ENCODE measurements around the gene ZNF786. TPM values are rescaled to one million over a fixed set of nuclear protein-coding genes. Genes with fewer than 3 reads are reported as not detected.

The ZNF786 gene
- total RNA-seq, 1 experiment from 2014 or later, result 8.5 TPM

DNA sequence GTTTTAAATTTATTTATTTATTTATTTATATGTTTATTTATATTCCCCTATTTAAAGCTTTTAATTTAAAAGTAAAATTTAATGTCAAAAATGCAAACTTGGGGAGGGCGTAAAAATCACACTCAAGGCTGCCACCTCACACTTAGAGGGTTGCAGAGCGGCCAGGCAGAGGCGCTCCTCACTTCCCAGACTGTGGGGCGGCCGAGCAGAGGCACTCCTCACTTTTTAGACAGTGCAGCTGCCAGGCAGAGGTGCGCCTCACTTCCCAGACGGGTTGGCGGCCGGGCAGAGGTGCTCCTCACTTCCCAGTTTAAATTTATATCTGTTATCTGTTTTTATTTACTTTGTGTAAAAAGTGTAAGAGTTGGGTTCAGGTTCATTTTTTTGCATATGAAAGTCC, 45.6 kb upstream of the ZNF786 start:
- POLR2A ChIA-PET, result no interaction called here
- no peak overlapping the region for H3K4me3 ChIP-seq (replicated peaks in 1 of 2; ENCODE audit: low read depth in 1 of 2, low read length in 2 of 2)
- intact Hi-C loops (cut with micrococcal nuclease), result no loop called here
- peaks cover 10 to 12% of the 10 kb centered on the region in 2 experiments for H3K4me1 ChIP-seq (ENCODE audit: control insufficient read depth in 1 of 2, insufficient read depth in 2 of 2, low read length in 2 of 2)
- H4K20me1 ChIP-seq (ENCODE audit: insufficient read depth), result no peaks in the 10 kb centered on the region
- H3K36me3 ChIP-seq (ENCODE audit: control insufficient read depth in 1 of 2, insufficient read depth in 2 of 2, low read length in 2 of 2), result peaks cover 2 to 9% of the 10 kb centered on the region in 2 experiments; a peak in 2 of 4 replicates
- H3K9me3 ChIP-seq (ENCODE audit: control insufficient read depth in 1 of 2, insufficient read depth in 1 of 2, low read depth in 1 of 2, low read length in 2 of 2), result peaks cover 0 to 4% of the 10 kb centered on the region in 2 experiments; a peak in 3 of 4 replicates
- no peak overlapping the region for H3K9ac ChIP-seq (ENCODE audit: low read length)
- DNase-seq (ENCODE audit: low read depth, low spot score) (no peak), ATAC-seq (no peak)
- CTCF ChIA-PET, result interaction anchor here (0.9 kb wide), 1 partner anchor 11 kb away, joined by 3 read pairs; the partner anchor contains the start of gene ZNF398
- H3K9me2 ChIP-seq (ENCODE audit: insufficient read depth), result no peaks in the 10 kb centered on the region
- no peak overlapping the region for H3K27ac ChIP-seq (ENCODE audit: low read depth, low read length)
- H3K27me3 ChIP-seq (ENCODE audit: insufficient read depth, low read length), result no peaks in the 10 kb centered on the region
- H3K79me2 ChIP-seq (ENCODE audit: insufficient read depth, low read length), result no peaks in the 10 kb centered on the region
- TF ChIP-seq SIN3A (IDR thresholded peaks at IDR 0.05; ENCODE audit: low read depth), result no peak
- no peak for TF ChIP-seq FOSL1 (IDR thresholded peaks at IDR 0.05; ENCODE audit: low read depth)
- no peak for TF ChIP-seq EGR1 (IDR thresholded peaks at IDR 0.05; ENCODE audit: low read depth)
- TF ChIP-seq ELF1 (IDR thresholded peaks at IDR 0.05; ENCODE audit: borderline replicate concordance, low read depth), result no peak
- no peak for TF ChIP-seq ZNF274 (IDR thresholded peaks at IDR 0.05; ENCODE audit: low read depth, low read length)
- no peak for TF ChIP-seq SRF (IDR thresholded peaks at IDR 0.05; ENCODE audit: low read depth)
- TF ChIP-seq, protein P1, sequence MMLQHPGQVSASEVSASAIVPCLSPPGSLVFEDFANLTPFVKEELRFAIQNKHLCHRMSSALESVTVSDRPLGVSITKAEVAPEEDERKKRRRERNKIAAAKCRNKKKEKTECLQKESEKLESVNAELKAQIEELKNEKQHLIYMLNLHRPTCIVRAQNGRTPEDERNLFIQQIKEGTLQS (IDR thresholded peaks at IDR 0.05), result no peak
- no peak for TF ChIP-seq YY1 (IDR thresholded peaks at IDR 0.05; ENCODE audit: extremely low read depth, insufficient replicate concordance, low read depth, low read length)
- no peak for TF ChIP-seq POLR2AphosphoS5 (IDR thresholded peaks at IDR 0.05; ENCODE audit: low read depth, low read length)
- TF ChIP-seq EZH2 (IDR thresholded peaks at IDR 0.05), result no peak
- TF ChIP-seq JUND (IDR thresholded peaks at IDR 0.05), result no peak
- no peak for TF ChIP-seq POLR2A (IDR thresholded peaks at IDR 0.05; ENCODE audit: borderline replicate concordance, extremely low read depth, insufficient read depth, insufficient read length)
- no peak overlapping the region for H2AFZ ChIP-seq (ENCODE audit: low read depth, low read length, poor library complexity, severe bottlenecking)
- BruUV-seq (replicated peaks), result no TSS peak
- RAD21 ChIA-PET (ENCODE audit: low non-redundant PET in 1 of 2, low total read pairs in 2 of 2, uncharacterized antibody in 2 of 2, unreplicated experiment in 2 of 2), result no interaction called here
- no peak overlapping the region for H3K4me2 ChIP-seq (ENCODE audit: low read length)

All from HCT116 (cell line).